Heart left ventricle (tissue), 16 donors: ENCODE data around the gene CRADD. TPM values are rescaled to one million over a fixed set of nuclear protein-coding genes. Genes with fewer than 3 reads are reported as not detected.
A peak's percentile ranks its signal among the peaks of the same experiment; 100 is the strongest.

ENCODE experiments used
- ATAC-seq, 4 donors: fragments of 200-7000 bp; cut with Tn5 transposase; one replicate each; pipeline ENCODE4 v1.9.1; 2020 to 2022; ENCODE audit warnings: moderate library complexity in 4 of 4, mild to moderate bottlenecking in 3 of 4, moderate number of reproducible peaks in 1 of 4
- DNase-seq, 5 donors: peaks; one replicate each; pipeline ENCODE4 v3.0.0-alpha.2; 2020
- H3K27ac ChIP-seq, 12 donors: fragments of 200-600 bp; sonication (generic) in 4 of 12; one replicate each; pipeline versions ENCODE4 v1.5.0 to v1.8.0; 2016 to 2022; ENCODE audit warnings: mild to moderate bottlenecking in 2 of 12
- H3K27me3 ChIP-seq, 9 donors: fragments of 200-600 bp; sonication (generic) in 2 of 9; one replicate each; pipeline versions ENCODE4 v1.5.1 to v1.8.0; 2016 to 2022; ENCODE audit warnings: mild to moderate bottlenecking in 3 of 9
- H3K36me3 ChIP-seq, 9 donors: fragments of 200-600 bp; sonication (generic) in 2 of 9; one replicate each; pipeline versions ENCODE4 v1.5.0 to v1.8.0; 2018 to 2022; ENCODE audit warnings: mild to moderate bottlenecking in 2 of 9
- H3K4me1 ChIP-seq, 12 donors: fragments of 200-600 bp; sonication (generic) in 4 of 12; one replicate each; pipeline versions ENCODE4 v1.5.0 to v1.8.0; 2016 to 2022; ENCODE audit warnings: mild to moderate bottlenecking in 3 of 12
- H3K4me3 ChIP-seq, 12 donors: fragments of 200-600 bp; sonication (generic) in 4 of 12; one replicate each; pipeline versions ENCODE4 v1.5.0 to v1.8.0; 2017 to 2022; ENCODE audit warnings: mild to moderate bottlenecking in 9 of 12, moderate library complexity in 4 of 12
- H3K9me3 ChIP-seq, 12 donors: fragments of 200-600 bp; sonication (generic) in 4 of 12; one replicate each; pipeline versions ENCODE4 v1.5.0 to v1.8.0; 2016 to 2022; ENCODE audit warnings: mild to moderate bottlenecking in 1 of 12
- POLR2A ChIP-seq, 2 donors: fragments of 450-650 bp; IDR thresholded peaks; one replicate each; pipeline ENCODE4 v1.6.1; 2017; ENCODE audit warnings: antibody characterized with exemption in 2 of 2, mild to moderate bottlenecking in 2 of 2, moderate library complexity in 2 of 2
- WGBS, 4 donors: extraction: QIAGEN DNeasy Blood & Tissue Kit in 2 of 4; methylation state at CpG; one replicate each; pipeline versions ENCODE4 v1.1.5 to v1.1.7; 2013 to 2018; 5-methylcytosine and 5-hydroxymethylcytosine counted together
- intact Hi-C, 10 donors: fragments of 100-400 bp; cut with DNase I; formaldehyde crosslinking; loops; one replicate each; pipeline versions ENCODE4 v1.11.1 to v1.14.2; 2022
- polyA plus RNA-seq, 2 donors: library from polyadenylated mRNA; stranded (reverse); fragments of 200-250 nt; gene quantifications; one replicate each; pipeline ENCODE4 v1.2.3, GENCODE V29; 2013
- total RNA-seq, 9 donors: library from RNA; depleted of rRNA in 2 of 9; stranded (reverse); fragments of >200 nt in 2 of 9; fragmentation: NEBNext Ultra II Directional in 3 of 9; extraction: Animal tissue kit (Norgen Biotek cat#: 25700) in 3 of 9; gene quantifications; one replicate each; pipeline versions ENCODE4 v1.1.0 to v1.2.4, GENCODE V29; 2016 to 2023
- TF ChIP-seq, protein P1 (sequence below), 12 donors: fragments of 200-600 bp; sonication (generic) in 4 of 12; IDR thresholded peaks; one replicate each; pipeline versions ENCODE4 v1.5.0 to v1.8.0; 2018 to 2022; ENCODE audit warnings: antibody characterized with exemption in 12 of 12, mild to moderate bottlenecking in 5 of 12
- donor health status: ischemic (EF 13 %, LVEDD 7.1; RV severe dilation, severe dysfunction).
- donor health status: healthy with polysubstance abuse.
- donor health status: DM: no; HTN: yes; CAD: no.
- donor health status: DM: no; HTN: no; CAD: no.
- donor health status: ischemic (EF 25% LVEDD 6.9; RV normal size, moderate dysfunction).
- donor health status: ischemic (EF 25% LVEDD 5.7; RV mildly dilated, moderate dysfunction).
- donor health status: healthy.
- donor health status: DM: yes; HTN: yes; CAD: no.
- donor health status: ischemic (EF 35%, LVEDD 5.7; RV mildly dilated, moderate dysfunction).
- donor health status: nonischemic (EF 11% LVEDD 7.7; RV severe dilation, severe dysfunction).
- donor health status: DM: yes; HTN: yes; CAD: no.
- donor health status: PGD.
- donor health status: ischemic (EF 29% LVEDD 5.4; RV normal size, mild dysfunction).
- donor health status: nonischemic (EF 23%, LVEDD 6.1; RV moderate dilation, normal function).

CRADD gene
- total and polyA plus RNA-seq, 11 donors = 11.0 to 100 (median 44.5) TPM

- H3K36me3 ChIP-seq = peaks cover 0 to 5% (median 0%) of the 10 kb centered on the region in 9 donors
- TF ChIP-seq, protein P1, sequence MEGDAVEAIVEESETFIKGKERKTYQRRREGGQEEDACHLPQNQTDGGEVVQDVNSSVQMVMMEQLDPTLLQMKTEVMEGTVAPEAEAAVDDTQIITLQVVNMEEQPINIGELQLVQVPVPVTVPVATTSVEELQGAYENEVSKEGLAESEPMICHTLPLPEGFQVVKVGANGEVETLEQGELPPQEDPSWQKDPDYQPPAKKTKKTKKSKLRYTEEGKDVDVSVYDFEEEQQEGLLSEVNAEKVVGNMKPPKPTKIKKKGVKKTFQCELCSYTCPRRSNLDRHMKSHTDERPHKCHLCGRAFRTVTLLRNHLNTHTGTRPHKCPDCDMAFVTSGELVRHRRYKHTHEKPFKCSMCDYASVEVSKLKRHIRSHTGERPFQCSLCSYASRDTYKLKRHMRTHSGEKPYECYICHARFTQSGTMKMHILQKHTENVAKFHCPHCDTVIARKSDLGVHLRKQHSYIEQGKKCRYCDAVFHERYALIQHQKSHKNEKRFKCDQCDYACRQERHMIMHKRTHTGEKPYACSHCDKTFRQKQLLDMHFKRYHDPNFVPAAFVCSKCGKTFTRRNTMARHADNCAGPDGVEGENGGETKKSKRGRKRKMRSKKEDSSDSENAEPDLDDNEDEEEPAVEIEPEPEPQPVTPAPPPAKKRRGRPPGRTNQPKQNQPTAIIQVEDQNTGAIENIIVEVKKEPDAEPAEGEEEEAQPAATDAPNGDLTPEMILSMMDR (IDR thresholded peaks at IDR 0.05) = no peak
- no peak for TF ChIP-seq POLR2A (IDR thresholded peaks at IDR 0.05)
- H3K9me3 ChIP-seq = no peaks in the 10 kb centered on the region
- 75 to 83% (median 77%) methylated on average over 7 of the region's 7 CpGs for WGBS, 4 donors
- peaks cover 0 to 30% (median 9%) of the 10 kb centered on the region in 12 donors for H3K4me1 ChIP-seq
- no peaks in the 10 kb centered on the region for H3K27me3 ChIP-seq
- H3K27ac ChIP-seq = peak overlapping the region in 3 of 12 donors; percentile 6 to 36 (median 24)
- H3K4me3 ChIP-seq = no peak overlapping the region
- DNase-seq (no peak), ATAC-seq (peak; percentile 54 to 72 (median 58))
- intact Hi-C loops = loop anchor here in 1 of 10 donors (10.0 kb wide), 1 partner anchor 58 kb away; no protein-coding TSS in a partner anchor
Observed at GRCh38 chr12:93836620-93837260, 159.6 kb downstream of the CRADD start.

- Histone ChIP-seq H3K4me3 (no peak overlapping the region), H3K27me3 (no peaks in the 10 kb centered on the region), H3K36me3 (peaks cover 0 to 5% (median 0%) of the 10 kb centered on the region in 9 donors), H3K9me3 (no peaks in the 10 kb centered on the region), H3K4me1 (peaks cover 0 to 30% (median 9%) of the 10 kb centered on the region in 12 donors), H3K27ac (no peak overlapping the region)
- no peak for TF ChIP-seq POLR2A (IDR thresholded peaks at IDR 0.05)
- TF ChIP-seq, protein P1 (IDR thresholded peaks at IDR 0.05) = no peak
- peak in 2 of 5 donors; percentile 32 to 35 for DNase-seq
- intact Hi-C loops = loop anchor here in 1 of 10 donors (10.0 kb wide), 1 partner anchor 57 kb away; no protein-coding TSS in a partner anchor
- peak in 3 of 4 donors; percentile 73 to 79 (median 77) for ATAC-seq
- WGBS, 4 donors = 69 to 86% (median 81%) methylated on average over 3 of the region's 3 CpGs
Observed at GRCh38 chr12:93838193-93838592, 161.0 kb downstream of the CRADD start.

DNA sequence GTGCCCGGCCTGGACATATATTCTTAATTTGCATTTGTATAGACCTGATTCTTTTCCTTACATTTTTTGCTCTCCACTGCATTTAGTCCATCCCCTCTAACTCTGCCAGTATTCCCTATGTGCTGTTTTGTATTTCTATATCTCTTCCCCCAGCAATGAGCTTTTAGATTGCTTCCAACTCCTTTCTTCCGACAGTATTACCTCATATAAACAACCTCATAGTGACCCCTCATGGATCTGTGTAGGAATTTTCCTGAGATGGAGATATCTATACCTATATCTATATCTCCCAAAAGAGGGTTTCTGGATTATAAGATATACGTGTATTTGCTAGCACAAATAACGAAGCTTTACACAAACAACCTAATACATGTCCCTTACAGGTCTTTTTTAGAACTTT lies 161.9 kb downstream of the CRADD start:
- no peak overlapping the region for H3K4me3 ChIP-seq

DNA sequence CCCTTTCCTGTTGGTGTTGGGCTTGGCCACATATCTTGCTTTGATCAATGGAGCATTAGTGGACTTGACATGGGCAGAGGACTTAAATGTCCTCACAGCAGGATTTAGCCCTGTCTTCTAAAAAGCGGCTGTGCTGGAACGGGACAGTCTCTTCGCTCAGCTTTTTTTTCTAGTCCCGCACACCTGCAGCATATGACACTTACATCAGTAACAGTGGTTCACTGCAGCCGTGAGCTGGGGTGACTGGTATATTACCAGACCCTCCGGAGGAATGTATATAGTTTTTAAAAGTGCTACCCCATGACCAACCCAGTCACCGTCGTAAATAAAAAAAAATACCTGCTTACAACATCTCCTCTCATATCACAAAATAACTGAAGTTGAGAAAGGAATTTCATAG lies 164.5 kb downstream of the CRADD start:
- Histone ChIP-seq H3K9me3 (no peaks in the 10 kb centered on the region), H3K27ac (no peak overlapping the region), H3K36me3 (peaks cover 0 to 5% (median 0%) of the 10 kb centered on the region in 9 donors), H3K27me3 (no peaks in the 10 kb centered on the region), H3K4me1 (peaks cover 0 to 28% (median 5%) of the 10 kb centered on the region in 12 donors), H3K4me3 (no peak overlapping the region)
- WGBS, 4 donors = 91 to 96% (median 92%) methylated on average over 8 of the region's 8 CpGs
- no peak for DNase-seq
- intact Hi-C loops = no loop called here
- TF ChIP-seq, protein P1 (IDR thresholded peaks at IDR 0.05) = no peak
- no peak for TF ChIP-seq POLR2A (IDR thresholded peaks at IDR 0.05)
- ATAC-seq = no peak

More for the DNA sequence above, 161.9 kb downstream of the CRADD start:
- 82 to 94% (median 91%) methylated on average over 4 of the region's 4 CpGs for WGBS, 4 donors
- no peak for ATAC-seq
- Histone ChIP-seq H3K27me3 (no peaks in the 10 kb centered on the region), H3K4me1 (peaks cover 0 to 30% (median 9%) of the 10 kb centered on the region in 12 donors), H3K36me3 (peaks cover 0 to 5% (median 0%) of the 10 kb centered on the region in 9 donors), H3K9me3 (no peaks in the 10 kb centered on the region), H3K27ac (no peak overlapping the region)
- no peak for DNase-seq
- intact Hi-C loops = loop anchor here in 1 of 10 donors (10.0 kb wide), 1 partner anchor 56 kb away; no protein-coding TSS in a partner anchor
- no peak for TF ChIP-seq POLR2A (IDR thresholded peaks at IDR 0.05)
- TF ChIP-seq, protein P1 (IDR thresholded peaks at IDR 0.05) = no peak
